HepG2 (cell line): ENCODE data around the gene FGD6.

Experiments used
- CTCF ChIP-seq: sonication (generic); formaldehyde crosslinking; IDR thresholded peaks from 2 replicates; pipeline ENCODE4 v1.5.0; 2020; ENCODE audit warnings: mild to moderate bottlenecking, missing genetic modification reagents, moderate library complexity
- ETV6 ChIP-seq: sonication (generic); formaldehyde crosslinking; conservative IDR thresholded peaks from 2 replicates; pipeline ENCODE4 v1.4.0; 2020; ENCODE audit warnings: missing genetic modification reagents
- FOXP1 ChIP-seq, 2 experiments: fragments of 450-650 bp in 1 of 2; IDR thresholded peaks; 2 replicates each; pipeline ENCODE4 v1.6.1; 2017 to 2018; ENCODE audit warnings: antibody characterized with exemption in 1 of 2
- JUN ChIP-seq: sonication (generic); formaldehyde crosslinking; IDR thresholded peaks from 2 replicates; pipeline ENCODE4 v1.4.0; 2020; ENCODE audit warnings: mild to moderate bottlenecking, missing genetic modification reagents
- JUND ChIP-seq: sonication (generic); formaldehyde crosslinking; IDR thresholded peaks from 2 replicates; pipeline ENCODE4 v1.8.0; 2022; ENCODE audit warnings: mild to moderate bottlenecking, missing genetic modification reagents
- KDM1A ChIP-seq: IDR thresholded peaks from 2 replicates; pipeline ENCODE4 v1.6.1; 2016; ENCODE audit warnings: missing compliant biosample characterization
- MXI1 ChIP-seq: IDR thresholded peaks from 3 replicates; pipeline ENCODE4 v1.6.1; 2012; ENCODE audit warnings: low read depth, low read length, inconsistent platforms, borderline replicate concordance
- SP140L ChIP-seq: sonication (generic); formaldehyde crosslinking; IDR thresholded peaks from 2 replicates; pipeline ENCODE4 v1.4.0; 2020; ENCODE audit warnings: missing genetic modification reagents, borderline replicate concordance
- YY1 ChIP-seq: IDR thresholded peaks from 2 replicates; pipeline ENCODE4 v1.6.1; 2011; ENCODE audit warnings: low read length, low read depth, moderate library complexity, mild to moderate bottlenecking; ENCODE audit not compliant: insufficient read depth, insufficient replicate concordance
- ZNF143 ChIP-seq: sonication (generic); formaldehyde crosslinking; IDR thresholded peaks from 2 replicates; pipeline ENCODE4 v1.4.0; 2020; ENCODE audit warnings: missing genetic modification reagents
- ZNF317 ChIP-seq: sonication (generic); formaldehyde crosslinking; IDR thresholded peaks from 2 replicates; pipeline ENCODE4 v1.5.0; 2020; ENCODE audit warnings: mild to moderate bottlenecking, missing genetic modification reagents
- ZNF598 ChIP-seq: sonication (generic); formaldehyde crosslinking; IDR thresholded peaks from 2 replicates; pipeline ENCODE4 v1.5.1; 2020; ENCODE audit warnings: mild to moderate bottlenecking, missing genetic modification reagents, borderline replicate concordance

DNA sequence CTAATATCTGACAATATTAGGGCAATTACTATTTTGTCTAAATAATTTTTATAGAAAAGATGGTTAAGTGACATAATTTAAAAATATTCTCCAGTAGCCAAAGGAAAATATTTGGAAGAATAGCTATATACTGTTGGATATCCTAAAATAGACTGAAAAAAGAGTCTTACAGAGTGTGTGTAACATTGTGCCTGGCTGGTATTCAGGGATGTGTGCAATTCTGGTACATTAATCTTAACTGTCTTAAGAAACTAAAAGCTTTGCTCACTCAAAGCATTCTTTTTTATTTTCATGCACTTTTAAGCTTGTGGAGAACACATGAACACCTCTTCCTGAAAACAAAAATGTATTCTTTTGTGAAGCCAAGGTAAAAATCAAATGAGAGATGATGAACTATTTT, 133.8 kb downstream of the FGD6 start:
- TF ChIP-seq ZNF143 (CRISPR knock-in tag), result no peak
- no peak for TF ChIP-seq ZNF317 (CRISPR knock-in tag)
- no peak for TF ChIP-seq ZNF598 (CRISPR knock-in tag)
- TF ChIP-seq JUN (CRISPR knock-in tag), result no peak
- TF ChIP-seq SP140L (CRISPR knock-in tag), result no peak
- no peak for TF ChIP-seq MXI1
- no peak for TF ChIP-seq KDM1A (CRISPR knock-in tag)
- no peak for TF ChIP-seq FOXP1 (IDR thresholded peaks at IDR 0.05)
- no peak for TF ChIP-seq FOXP1 (CRISPR knock-in tag; IDR thresholded peaks at IDR 0.05)
- TF ChIP-seq ETV6 (CRISPR knock-in tag), result no peak
- no peak for TF ChIP-seq CTCF
- TF ChIP-seq YY1, result no peak
- no peak for TF ChIP-seq JUND (CRISPR knock-in tag)
